GM19351 (cell line): Measurements from ENCODE around the gene NRAS.

Experiments used
- ATAC-seq: cut with Tn5 transposase; IDR thresholded peaks from one replicate; pipeline ENCODE4 v1.9.1; 2021; ENCODE audit warnings: mild to moderate bottlenecking, moderate library complexity; ENCODE audit not compliant: unreplicated experiment

Gene NRAS

GRCh38 chr1:114728553-114728952 is 12.0 kb upstream of the NRAS start:
- ATAC-seq, result no peak

GRCh38 chr1:114725230-114725629 is 8.7 kb upstream of the NRAS start:
- no peak for ATAC-seq

- no peak for ATAC-seq
Observed at GRCh38 chr1:114723915-114724314, 7.3 kb upstream of the NRAS start.

- ATAC-seq, result no peak
Observed at GRCh38 chr1:114723457-114723856, 6.9 kb upstream of the NRAS start.

GRCh38 chr1:114720492-114720891 is 3.9 kb upstream of the NRAS start:
- ATAC-seq, result no peak

GRCh38 chr1:114719424-114719787 is 2.8 kb upstream of the NRAS start:
- no peak for ATAC-seq

- no peak for ATAC-seq
Observed at GRCh38 chr1:114718661-114719423, 2.3 kb upstream of the NRAS start.

GRCh38 chr1:114715952-114716303 is 643 bp downstream of the NRAS start:
- ATAC-seq, result no peak

GRCh38 chr1:114712977-114713376 is 3.6 kb downstream of the NRAS start:
- no peak for ATAC-seq

- no peak for ATAC-seq
Observed at GRCh38 chr1:114710360-114710759, 6.2 kb downstream of the NRAS start.

- ATAC-seq, result no peak
Observed at GRCh38 chr1:114707604-114708003, 9.0 kb downstream of the NRAS start.

- ATAC-seq, result peak; percentile 68
Observed at GRCh38 chr1:114703242-114703641, 13.3 kb downstream of the NRAS start.

GRCh38 chr1:114702737-114703136 is 13.8 kb downstream of the NRAS start:
- peak; percentile 72 for ATAC-seq

GRCh38 chr1:114701931-114702330 is 14.6 kb downstream of the NRAS start:
- ATAC-seq, result no peak

- ATAC-seq, result no peak
Observed at GRCh38 chr1:114700036-114700600, 16.5 kb downstream of the NRAS start.

GRCh38 chr1:114696810-114697209 is 19.8 kb downstream of the NRAS start:
- no peak for ATAC-seq

- ATAC-seq, result no peak
Observed at GRCh38 chr1:114695430-114696058, 21.0 kb downstream of the NRAS start, which contains the start of gene AMPD1. Gene AMPD1, minus strand, starts transcription at chr1:114695546. Its CDS starts 75 bp downstream, at chr1:114695471.

GRCh38 chr1:114694540-114695310 is 21.8 kb downstream of the NRAS start:
- no peak for ATAC-seq

GRCh38 chr1:114692947-114693346 is 23.6 kb downstream of the NRAS start:
- ATAC-seq, result no peak

- no peak for ATAC-seq
Observed at GRCh38 chr1:114691061-114691460, 25.5 kb downstream of the NRAS start.

GRCh38 chr1:114690148-114690547 is 26.4 kb downstream of the NRAS start:
- ATAC-seq, result no peak

GRCh38 chr1:114688526-114688925 is 28.0 kb downstream of the NRAS start:
- ATAC-seq, result no peak
